22Rv1 (cell line): ENCODE data around the gene TMED10.
"Not testable (repeated sequence)": the region's sequence is repeated elsewhere in the genome, so short reads cannot be mapped to it uniquely, and the experiment has no call there.

Source experiments
- H3K27ac ChIP-seq: fragments of 450-650 bp; 2 replicates; pipeline ENCODE4 v1.5.1; 2017
- ZFX ChIP-seq: fragments of 450-650 bp; IDR thresholded peaks from 2 replicates; pipeline ENCODE4 v1.6.1; 2017; ENCODE audit warnings: antibody characterized with exemption, borderline replicate concordance
- TF ChIP-seq, protein P1 (sequence below): fragments of 450-650 bp; IDR thresholded peaks from 2 replicates; pipeline ENCODE4 v1.5.1; 2017; ENCODE audit warnings: mild to moderate bottlenecking

The TMED10 gene

GRCh38 chr14:75158843-75159614, 17.4 kb downstream of the TMED10 start:
- TF ChIP-seq ZFX, result no peak
- TF ChIP-seq, protein P1, sequence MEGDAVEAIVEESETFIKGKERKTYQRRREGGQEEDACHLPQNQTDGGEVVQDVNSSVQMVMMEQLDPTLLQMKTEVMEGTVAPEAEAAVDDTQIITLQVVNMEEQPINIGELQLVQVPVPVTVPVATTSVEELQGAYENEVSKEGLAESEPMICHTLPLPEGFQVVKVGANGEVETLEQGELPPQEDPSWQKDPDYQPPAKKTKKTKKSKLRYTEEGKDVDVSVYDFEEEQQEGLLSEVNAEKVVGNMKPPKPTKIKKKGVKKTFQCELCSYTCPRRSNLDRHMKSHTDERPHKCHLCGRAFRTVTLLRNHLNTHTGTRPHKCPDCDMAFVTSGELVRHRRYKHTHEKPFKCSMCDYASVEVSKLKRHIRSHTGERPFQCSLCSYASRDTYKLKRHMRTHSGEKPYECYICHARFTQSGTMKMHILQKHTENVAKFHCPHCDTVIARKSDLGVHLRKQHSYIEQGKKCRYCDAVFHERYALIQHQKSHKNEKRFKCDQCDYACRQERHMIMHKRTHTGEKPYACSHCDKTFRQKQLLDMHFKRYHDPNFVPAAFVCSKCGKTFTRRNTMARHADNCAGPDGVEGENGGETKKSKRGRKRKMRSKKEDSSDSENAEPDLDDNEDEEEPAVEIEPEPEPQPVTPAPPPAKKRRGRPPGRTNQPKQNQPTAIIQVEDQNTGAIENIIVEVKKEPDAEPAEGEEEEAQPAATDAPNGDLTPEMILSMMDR, result no peak
- no peak overlapping the region for H3K27ac ChIP-seq

- no peak for TF ChIP-seq ZFX
- TF ChIP-seq, protein P1, result no peak
- H3K27ac ChIP-seq, result no peak overlapping the region
These were observed 19.5 kb downstream of the TMED10 start for GRCh38 chr14:75156901-75157300.

DNA sequence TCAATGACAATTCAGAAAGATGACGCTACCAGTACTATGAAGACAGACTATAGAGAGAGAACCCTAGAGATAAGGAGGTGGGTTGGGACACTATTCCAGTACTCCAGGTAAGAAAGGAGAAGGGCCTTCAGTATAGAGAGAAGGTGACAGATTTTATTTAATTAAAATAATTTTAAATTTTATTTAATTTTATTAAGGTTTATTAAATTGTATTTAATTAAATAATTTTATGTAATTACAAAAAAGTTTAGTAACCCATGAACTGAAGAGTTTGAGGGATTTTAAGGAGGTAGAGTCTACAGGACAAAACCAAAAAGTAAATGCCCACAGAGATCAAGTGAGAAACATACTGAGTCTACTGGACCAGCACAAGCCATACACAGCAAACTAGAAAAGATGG, 20.3 kb downstream of the TMED10 start:
- TF ChIP-seq, protein P1, result no peak
- TF ChIP-seq ZFX, result no peak
- no peak overlapping the region for H3K27ac ChIP-seq

DNA sequence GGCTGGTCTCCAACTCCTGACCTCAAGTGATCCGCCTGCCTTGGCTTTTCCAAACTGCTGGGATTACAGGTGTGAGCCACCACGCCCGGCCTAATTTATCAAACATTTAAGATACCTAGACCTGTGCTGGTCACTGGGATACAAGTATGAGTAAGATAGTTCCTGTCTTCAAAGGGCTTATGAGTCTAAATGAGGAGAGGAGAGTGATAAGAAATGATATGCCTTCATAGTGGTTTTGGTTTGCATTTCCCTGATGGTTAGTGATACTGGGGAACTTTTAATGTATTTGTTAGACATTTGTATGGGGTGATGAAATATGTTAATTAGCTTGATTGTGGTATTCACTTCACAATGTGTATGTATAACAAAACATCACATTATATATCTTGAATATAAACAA, 21.2 kb downstream of the TMED10 start:
- H3K27ac ChIP-seq, result no peak overlapping the region
- TF ChIP-seq ZFX, result no peak
- TF ChIP-seq, protein P1, result no peak

GRCh38 chr14:75153295-75153694, 23.1 kb downstream of the TMED10 start:
- no peak overlapping the region for H3K27ac ChIP-seq
- no peak for TF ChIP-seq ZFX
- TF ChIP-seq, protein P1, result no peak

DNA sequence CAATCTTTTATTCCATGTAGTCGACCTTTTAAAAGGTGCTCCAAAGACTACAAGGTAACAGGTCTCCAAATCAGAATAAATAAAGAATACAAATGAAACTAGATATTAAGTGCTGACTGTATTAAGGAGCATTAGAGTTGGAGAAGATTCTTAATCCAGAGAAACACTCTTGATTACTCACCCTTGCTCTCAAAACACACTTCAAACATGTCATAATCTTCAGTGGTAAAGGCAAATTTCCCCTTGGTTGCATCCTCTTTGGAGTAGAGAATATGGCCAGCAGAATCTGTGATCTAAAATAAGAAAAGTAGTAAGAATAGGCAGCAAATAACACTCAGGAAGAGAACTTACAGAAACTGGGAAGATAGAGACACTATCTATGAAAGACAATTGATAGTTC, 24.6 kb downstream of the TMED10 start:
- no peak overlapping the region for H3K27ac ChIP-seq
- no peak for TF ChIP-seq ZFX
- TF ChIP-seq, protein P1, result no peak

DNA sequence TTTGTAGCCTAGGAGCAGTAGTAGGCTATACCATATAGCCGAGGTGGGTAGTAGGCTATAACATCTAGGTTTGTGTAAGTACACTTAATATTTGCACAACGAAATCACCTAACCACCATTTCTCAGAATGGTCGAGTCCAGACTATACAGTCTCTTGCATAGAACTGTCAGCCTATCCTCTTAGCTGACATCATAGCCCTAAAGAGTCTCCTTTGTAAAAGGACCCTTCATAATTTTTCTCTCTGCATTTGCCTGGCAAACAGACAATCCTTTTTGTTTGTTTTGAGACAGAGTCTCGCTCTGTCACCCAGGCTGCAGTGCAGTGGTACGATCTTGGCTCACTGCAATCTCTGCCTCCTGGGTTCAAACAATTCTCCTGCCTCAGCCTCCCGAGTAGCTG, 25.8 kb downstream of the TMED10 start:
- H3K27ac ChIP-seq, result not testable (repeated sequence)

DNA sequence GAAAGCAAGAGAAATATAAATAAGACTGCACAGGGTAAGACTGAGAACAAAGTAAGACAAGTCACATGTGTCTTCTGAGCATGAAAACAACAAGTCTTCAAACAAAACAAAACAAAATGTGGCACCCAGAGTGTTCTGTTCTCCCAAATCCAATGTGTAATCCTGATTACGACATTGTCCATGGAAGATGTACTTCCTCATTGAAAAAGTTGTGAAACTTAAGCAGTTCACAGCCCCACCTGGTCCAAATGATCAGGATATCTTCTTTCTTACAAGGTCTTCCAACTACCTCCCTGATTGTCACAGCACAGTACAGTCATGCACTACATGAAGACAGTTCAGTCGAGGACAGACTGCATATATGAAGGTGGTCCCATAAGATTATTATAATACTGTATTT, 26.3 kb downstream of the TMED10 start:
- H3K27ac ChIP-seq, result no peak overlapping the region
- TF ChIP-seq ZFX, result no peak
- TF ChIP-seq, protein P1, result no peak
